HepG2 (cell line): ENCODE data around the gene PISD. TPM values are rescaled to one million over a fixed set of nuclear protein-coding genes. Genes with fewer than 3 reads are reported as not detected.

Source experiments
- ATAC-seq: fragments of 200-7000 bp; cut with Tn5 transposase; 3 replicates; pipeline ENCODE4 v1.9.1; 2020; ENCODE audit warnings: mild to moderate bottlenecking, moderate library complexity
- BruUV-seq: library from RNA; stranded (reverse); fragments of 400-500 nt; replicated peaks from 2 replicates; lab custom pipeline; 2021; lab: Mats Ljungman, UMichigan
- CTCF ChIA-PET: fragments of 300-600 bp; formaldehyde crosslinking; extraction: SDS; loops from one replicate; lab custom pipeline; 2021; ENCODE audit warnings: low total read pairs, inconsistent platforms, low intra/inter-chr PET ratio; lab: Yijun Ruan, JAX
- POLR2A ChIA-PET: fragments of 350-600 bp; sonication (Branson Sonifier 250); formaldehyde crosslinking; loops from one replicate; lab custom pipeline; 2020; ENCODE audit warnings: antibody characterized with exemption, inconsistent platforms; lab: Yijun Ruan, JAX
- DNase-seq: peaks from one replicate; pipeline ENCODE4 v3.0.0-alpha.2; 2015; ENCODE audit warnings: low spot score
- FAIRE-seq: peaks from 3 replicates; lab custom pipeline; 2011; peaks lifted over from hg19 to GRCh38; lab: Jason Lieb, UNC
- H2AFZ ChIP-seq: one replicate; pipeline ENCODE4 v1.6.1; 2011; ENCODE audit warnings: low read length, inconsistent platforms
- H3K27ac ChIP-seq: fragments of 300-600 bp; 3 replicates; pipeline ENCODE4 v1.8.0; 2011; ENCODE audit warnings: mixed run types, mild to moderate bottlenecking, mixed read lengths, low read length, inconsistent platforms; ENCODE audit not compliant: insufficient read depth; ENCODE audit errors: extremely low read length
- H3K27me3 ChIP-seq, 2 experiments: fragments of 200-600 bp in 1 of 2; 2 replicates in 1 of 2; 3 replicates in 1 of 2; pipeline versions ENCODE4 v1.6.0 to v1.8.0; 2011; ENCODE audit warnings: low read length in 2 of 2, mild to moderate bottlenecking in 2 of 2, moderate library complexity in 2 of 2, inconsistent platforms in 1 of 2; ENCODE audit not compliant: insufficient read depth in 2 of 2, control insufficient read depth in 1 of 2
- H3K36me3 ChIP-seq, 2 experiments: fragments of 200-600 bp in 1 of 2; replicated peaks in 1 of 2; 2 replicates in 1 of 2; 3 replicates in 1 of 2; pipeline versions ENCODE4 v1.5.1 to v1.8.0; 2011; ENCODE audit warnings: low read length in 2 of 2, inconsistent platforms in 1 of 2; ENCODE audit not compliant: insufficient read depth in 2 of 2, control insufficient read depth in 1 of 2
- H3K4me1 ChIP-seq: 2 replicates; pipeline ENCODE4 v1.5.1; 2012; ENCODE audit warnings: low read length, inconsistent platforms; ENCODE audit not compliant: insufficient read depth
- H3K4me2 ChIP-seq: 2 replicates; pipeline ENCODE4 v1.6.0; 2011; ENCODE audit warnings: low read depth, low read length, inconsistent platforms
- H3K4me3 ChIP-seq, 3 experiments: fragments of 200-600 bp in 1 of 3; sonication (generic), shearing (Covaris generic) in 1 of 3; replicated peaks in 1 of 3; 2 replicates each; pipeline ENCODE4 v1.5.1; 2011 to 2016; ENCODE audit warnings: low read length in 3 of 3, inconsistent platforms in 2 of 3, low read depth in 2 of 3, mild to moderate bottlenecking in 2 of 3, control low read depth in 1 of 3, mixed read lengths in 1 of 3; ENCODE audit not compliant: insufficient read depth in 1 of 3
- H3K79me2 ChIP-seq: one replicate; pipeline ENCODE4 v1.6.1; 2011; ENCODE audit warnings: low read length, inconsistent platforms; ENCODE audit not compliant: insufficient read depth
- H3K9ac ChIP-seq: 2 replicates; pipeline ENCODE4 v1.6.0; 2011; ENCODE audit warnings: mild to moderate bottlenecking, low read depth, low read length, inconsistent platforms; ENCODE audit not compliant: insufficient read depth
- H3K9me3 ChIP-seq: 2 replicates; pipeline ENCODE4 v1.5.1; 2012; ENCODE audit warnings: mild to moderate bottlenecking, low read length
- H4K20me1 ChIP-seq: 2 replicates; pipeline ENCODE4 v1.6.0; 2011; ENCODE audit warnings: inconsistent platforms, mild to moderate bottlenecking, low read length, moderate library complexity; ENCODE audit not compliant: insufficient read depth
- CBX5 ChIP-seq: sonication (generic); formaldehyde crosslinking; IDR thresholded peaks from 2 replicates; pipeline ENCODE4 v1.4.0; 2020; ENCODE audit warnings: missing genetic modification reagents, borderline replicate concordance
- EED ChIP-seq: sonication (generic); formaldehyde crosslinking; IDR thresholded peaks from 2 replicates; pipeline ENCODE4 v1.5.0; 2020; ENCODE audit warnings: mild to moderate bottlenecking, missing genetic modification reagents
- MED8 ChIP-seq: sonication (generic); formaldehyde crosslinking; IDR thresholded peaks from 2 replicates; pipeline ENCODE4 v1.8.1; 2023; ENCODE audit warnings: mild to moderate bottlenecking, missing genetic modification reagents; ENCODE audit not compliant: insufficient replicate concordance
- NKX3-1 ChIP-seq: sonication (generic); formaldehyde crosslinking; IDR thresholded peaks from 2 replicates; pipeline ENCODE4 v1.5.0; 2020; ENCODE audit warnings: missing genetic modification reagents
- PAX8 ChIP-seq: sonication (generic); formaldehyde crosslinking; IDR thresholded peaks from 2 replicates; pipeline ENCODE4 v1.8.0; 2022; ENCODE audit warnings: mild to moderate bottlenecking, missing genetic modification reagents, borderline replicate concordance
- PTBP1 ChIP-seq: fragments of 200-400 bp; formaldehyde crosslinking; IDR thresholded peaks from 2 replicates; pipeline ENCODE4 v1.6.1; 2018; ENCODE audit warnings: low read length, low read depth; ENCODE audit not compliant: poor library complexity, severe bottlenecking
- RFX3 ChIP-seq: IDR thresholded peaks from 2 replicates; pipeline ENCODE4 v1.6.1; 2016; ENCODE audit warnings: missing biosample characterization, missing genetic modification reagents
- RFXANK ChIP-seq: IDR thresholded peaks from 2 replicates; pipeline ENCODE4 v1.6.1; 2016
- SALL1 ChIP-seq: sonication (generic); formaldehyde crosslinking; IDR thresholded peaks from 2 replicates; pipeline ENCODE4 v1.8.0; 2022; ENCODE audit warnings: mild to moderate bottlenecking, missing genetic modification reagents
- SNRNP70 ChIP-seq: fragments of 200-400 bp; formaldehyde crosslinking; IDR thresholded peaks from 2 replicates; pipeline ENCODE4 v1.6.1; 2017; ENCODE audit warnings: mild to moderate bottlenecking, low read depth, low read length, moderate library complexity
- TOE1 ChIP-seq: sonication (generic); formaldehyde crosslinking; IDR thresholded peaks from 2 replicates; pipeline ENCODE4 v1.4.0; 2020; ENCODE audit warnings: mild to moderate bottlenecking, missing genetic modification reagents
- ZNF263 ChIP-seq: sonication (generic); formaldehyde crosslinking; IDR thresholded peaks from 2 replicates; pipeline ENCODE4 v1.4.0; 2020; ENCODE audit warnings: missing genetic modification reagents
- ZNF382 ChIP-seq: sonication (generic); formaldehyde crosslinking; IDR thresholded peaks from 2 replicates; pipeline ENCODE4 v1.5.0; 2020; ENCODE audit warnings: missing genetic modification reagents, mild to moderate bottlenecking, borderline replicate concordance
- ZNF614 ChIP-seq: IDR thresholded peaks from 2 replicates; pipeline ENCODE4 v1.6.1; 2018; ENCODE audit warnings: missing biosample characterization, missing genetic modification reagents, inconsistent platforms, borderline replicate concordance
- ZNF619 ChIP-seq: sonication (generic); formaldehyde crosslinking; IDR thresholded peaks from 2 replicates; pipeline ENCODE4 v1.4.0; 2020; ENCODE audit warnings: mild to moderate bottlenecking, missing genetic modification reagents
- ZNF850 ChIP-seq: sonication (generic); formaldehyde crosslinking; conservative IDR thresholded peaks from 2 replicates; pipeline ENCODE4 v1.9.0; 2021; ENCODE audit warnings: mild to moderate bottlenecking, missing genetic modification reagents
- ZZZ3 ChIP-seq: sonication (generic); formaldehyde crosslinking; IDR thresholded peaks from 2 replicates; pipeline ENCODE4 v1.4.0; 2020; ENCODE audit warnings: missing genetic modification reagents, mild to moderate bottlenecking, borderline replicate concordance
- WGBS: methylation state at CpG from one replicate; pipeline ENCODE4 v1.1.6; 2017; ENCODE audit warnings: low lambda C conversion rate; 5-methylcytosine and 5-hydroxymethylcytosine counted together
- in situ Hi-C: cut with HindIII; loops from 2 replicates; pipeline ENCODE4 v1.10.0; 2017; ENCODE audit warnings: low pct_unique_long_range_greater_than_20kb; ENCODE audit not compliant: extremely low pct_ligation_motif_present
- intact Hi-C: fragments of 100-400 bp; cut with micrococcal nuclease; formaldehyde crosslinking; loops from one replicate; pipeline ENCODE4 v1.10.0; 2022; ENCODE audit not compliant: unreplicated experiment
- polyA plus RNA-seq, 8 experiments: library from polyadenylated mRNA; depleted of rRNA in 3 of 8; stranded (reverse) in 7 of 8; unstranded in 1 of 8; fragments of >200 nt; fragmentation: Illumina TruSeq in 4 of 8; extraction: Trizol in 4 of 8; gene quantifications; 2 replicates each; pipeline versions ENCODE4 v1.2.1 to v1.2.3, GENCODE V29; 2011 to 2016; ENCODE audit warnings: low read depth in 4 of 8, missing spikeins in 1 of 8, mixed read lengths in 1 of 8; ENCODE audit not compliant: insufficient read depth in 1 of 8
- total RNA-seq, 5 experiments: library from RNA; depleted of rRNA; stranded (reverse); fragments of >200 nt; fragmentation: Illumina TruSeq; extraction: Trizol; gene quantifications; 2 replicates each; pipeline ENCODE4 v1.2.3, GENCODE V29; 2016; ENCODE audit warnings: low read depth in 1 of 5
- TF ChIP-seq, protein P1 (sequence below): sonication (generic); formaldehyde crosslinking; IDR thresholded peaks from 2 replicates; pipeline ENCODE4 v1.4.0; 2020; ENCODE audit warnings: low read depth, mild to moderate bottlenecking, missing genetic modification reagents
- TF ChIP-seq, protein P2 (sequence below): sonication (generic); formaldehyde crosslinking; IDR thresholded peaks from 2 replicates; pipeline ENCODE4 v1.4.0; 2020; ENCODE audit warnings: mild to moderate bottlenecking, missing genetic modification reagents

PISD gene
- total and polyA plus RNA-seq, 2 of the 13 experiments (the other 11 are each of a cell fraction or from before 2014, with no cell fraction given) = 30.1 to 47.7 TPM

DNA sequence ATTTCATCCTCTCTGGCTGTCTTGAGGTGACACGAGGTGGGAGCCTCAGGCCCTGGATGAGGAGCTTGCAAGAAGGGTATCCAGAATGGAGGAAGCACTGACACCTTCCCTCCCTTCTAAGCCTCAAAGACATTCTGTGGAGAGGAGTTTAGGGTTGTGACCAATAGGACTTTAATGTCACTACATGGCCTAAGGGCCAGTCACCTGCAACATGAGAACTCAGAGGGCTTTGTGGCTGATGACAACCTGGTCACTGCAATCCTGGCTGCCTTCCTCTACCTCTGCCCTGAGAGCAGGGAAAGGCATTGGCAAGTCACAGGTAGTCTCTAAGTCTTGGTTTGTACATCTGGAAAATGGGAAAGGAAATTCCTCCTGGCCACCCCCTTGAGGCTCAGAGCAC, 33.7 kb downstream of the PISD start:
- Histone ChIP-seq H3K79me2 (peaks cover 74% of the 10 kb centered on the region), H3K36me3 (peaks cover 10 to 20% of the 10 kb centered on the region in 2 experiments), H3K4me3 (no peak overlapping the region), H3K4me2 (no peak overlapping the region), H3K9me3 (no peaks in the 10 kb centered on the region), H3K27me3 (no peaks in the 10 kb centered on the region), H4K20me1 (peaks cover 49% of the 10 kb centered on the region), H3K4me1 (peaks cover 53% of the 10 kb centered on the region), H3K9ac (no peak overlapping the region), H2AFZ (no peak overlapping the region), H3K27ac (no peak overlapping the region)
- no peak for ATAC-seq
- FAIRE-seq = no peak
- WGBS = 86% methylated on average over 1 of the region's 1 CpG
- POLR2A ChIA-PET = no interaction called here
- intact Hi-C loops = no loop called here
- in situ Hi-C loops = no loop called here
- BruUV-seq = no TSS peak
- DNase-seq = no peak
- TF ChIP-seq PTBP1 (no peak), ZNF263 (CRISPR knock-in tag) (no peak), ZNF619 (CRISPR knock-in tag) (no peak), NKX3-1 (CRISPR knock-in tag) (no peak), RFXANK (CRISPR knock-in tag) (no peak), SALL1 (CRISPR knock-in tag) (no peak), PAX8 (no peak), ZZZ3 (CRISPR knock-in tag) (no peak), TOE1 (CRISPR knock-in tag) (no peak), MED8 (CRISPR knock-in tag) (no peak), ZNF382 (CRISPR knock-in tag) (no peak), SNRNP70 (no peak), CBX5 (no peak), ZNF614 (no peak), RFX3 (CRISPR knock-in tag) (no peak), EED (CRISPR knock-in tag) (no peak), ZNF850 (no peak)
- TF ChIP-seq, protein P1, sequence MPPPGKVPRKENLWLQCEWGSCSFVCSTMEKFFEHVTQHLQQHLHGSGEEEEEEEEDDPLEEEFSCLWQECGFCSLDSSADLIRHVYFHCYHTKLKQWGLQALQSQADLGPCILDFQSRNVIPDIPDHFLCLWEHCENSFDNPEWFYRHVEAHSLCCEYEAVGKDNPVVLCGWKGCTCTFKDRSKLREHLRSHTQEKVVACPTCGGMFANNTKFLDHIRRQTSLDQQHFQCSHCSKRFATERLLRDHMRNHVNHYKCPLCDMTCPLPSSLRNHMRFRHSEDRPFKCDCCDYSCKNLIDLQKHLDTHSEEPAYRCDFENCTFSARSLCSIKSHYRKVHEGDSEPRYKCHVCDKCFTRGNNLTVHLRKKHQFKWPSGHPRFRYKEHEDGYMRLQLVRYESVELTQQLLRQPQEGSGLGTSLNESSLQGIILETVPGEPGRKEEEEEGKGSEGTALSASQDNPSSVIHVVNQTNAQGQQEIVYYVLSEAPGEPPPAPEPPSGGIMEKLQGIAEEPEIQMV = no peak
- TF ChIP-seq, protein P2, sequence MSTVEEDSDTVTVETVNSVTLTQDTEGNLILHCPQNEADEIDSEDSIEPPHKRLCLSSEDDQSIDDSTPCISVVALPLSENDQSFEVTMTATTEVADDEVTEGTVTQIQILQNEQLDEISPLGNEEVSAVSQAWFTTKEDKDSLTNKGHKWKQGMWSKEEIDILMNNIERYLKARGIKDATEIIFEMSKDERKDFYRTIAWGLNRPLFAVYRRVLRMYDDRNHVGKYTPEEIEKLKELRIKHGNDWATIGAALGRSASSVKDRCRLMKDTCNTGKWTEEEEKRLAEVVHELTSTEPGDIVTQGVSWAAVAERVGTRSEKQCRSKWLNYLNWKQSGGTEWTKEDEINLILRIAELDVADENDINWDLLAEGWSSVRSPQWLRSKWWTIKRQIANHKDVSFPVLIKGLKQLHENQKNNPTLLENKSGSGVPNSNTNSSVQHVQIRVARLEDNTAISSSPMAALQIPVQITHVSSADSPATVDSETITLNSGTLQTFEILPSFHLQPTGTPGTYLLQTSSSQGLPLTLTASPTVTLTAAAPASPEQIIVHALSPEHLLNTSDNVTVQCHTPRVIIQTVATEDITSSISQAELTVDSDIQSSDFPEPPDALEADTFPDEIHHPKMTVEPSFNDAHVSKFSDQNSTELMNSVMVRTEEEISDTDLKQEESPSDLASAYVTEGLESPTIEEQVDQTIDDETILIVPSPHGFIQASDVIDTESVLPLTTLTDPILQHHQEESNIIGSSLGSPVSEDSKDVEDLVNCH (CRISPR knock-in tag) = no peak
- CTCF ChIA-PET = interaction anchor here (1.5 kb wide), 1 partner anchor 72 kb away, joined by 6 read pairs; no protein-coding TSS in a partner anchor
